ENCODE data around the gene ACOXL. TPM values are rescaled to one million over a fixed set of nuclear protein-coding genes. Genes with fewer than 3 reads are reported as not detected.

The ACOXL gene
- total and polyA plus RNA-seq, 4 donors: 4.4 to 32.8 (median 12.2) TPM

GRCh38 chr2:111024496-111024895 is 292.1 kb downstream of the ACOXL start:
- no peak for TF ChIP-seq CTCF (IDR thresholded peaks at IDR 0.05; ENCODE audit: control extremely low read depth, extremely low read depth)
- Histone ChIP-seq H3K9me3 (ENCODE audit: control insufficient read depth in 4 of 4, insufficient read depth in 3 of 4, low read length in 3 of 4) (peaks cover 0 to 2% (median 0%) of the 10 kb centered on the region in 4 donors), H3K4me3 (no peak overlapping the region), H3K36me3 (ENCODE audit: control insufficient read depth in 4 of 4, insufficient read depth in 4 of 4, low read length in 4 of 4) (no peaks in the 10 kb centered on the region), H3K27ac (ENCODE audit: low read depth in 1 of 2, low read length in 1 of 2) (no peak overlapping the region), H3K4me1 (ENCODE audit: control insufficient read depth in 5 of 5, insufficient read depth in 5 of 5, low read length in 5 of 5) (peaks cover 0 to 12% (median 3%) of the 10 kb centered on the region in 5 donors), H3K9ac (ENCODE audit: insufficient read depth in 1 of 2, low read length in 2 of 2) (no peak overlapping the region), H3K27me3 (ENCODE audit: control insufficient read depth in 3 of 3, insufficient read depth in 3 of 3, low read length in 2 of 3) (no peaks in the 10 kb centered on the region)
- 93 to 94% methylated on average over 4 of the region's 4 CpGs for WGBS, 2 donors
- ATAC-seq (ENCODE audit: insufficient read depth, low FRiP score) (no peak), DNase-seq (no peak)

- no peak for ATAC-seq (ENCODE audit: insufficient read depth, low FRiP score)
- no peaks in the 10 kb centered on the region for H3K27me3 ChIP-seq (ENCODE audit: control insufficient read depth in 3 of 3, insufficient read depth in 3 of 3, low read length in 2 of 3)
- TF ChIP-seq CTCF (IDR thresholded peaks at IDR 0.05; ENCODE audit: control extremely low read depth, extremely low read depth): no peak
- no peak overlapping the region for H3K27ac ChIP-seq (ENCODE audit: low read depth in 1 of 2, low read length in 1 of 2)
- peaks cover 0 to 2% (median 0%) of the 10 kb centered on the region in 4 donors for H3K9me3 ChIP-seq (ENCODE audit: control insufficient read depth in 4 of 4, insufficient read depth in 3 of 4, low read length in 3 of 4)
- H3K9ac ChIP-seq (ENCODE audit: insufficient read depth in 1 of 2, low read length in 2 of 2): no peak overlapping the region
- H3K4me3 ChIP-seq: no peak overlapping the region
- DNase-seq: no peak
- 65 to 76% methylated on average over 4 of the region's 4 CpGs for WGBS, 2 donors
- no peaks in the 10 kb centered on the region for H3K36me3 ChIP-seq (ENCODE audit: control insufficient read depth in 4 of 4, insufficient read depth in 4 of 4, low read length in 4 of 4)
- H3K4me1 ChIP-seq (ENCODE audit: control insufficient read depth in 5 of 5, insufficient read depth in 5 of 5, low read length in 5 of 5): peaks cover 0 to 20% (median 11%) of the 10 kb centered on the region in 5 donors
These were observed 292.9 kb downstream of the ACOXL start for GRCh38 chr2:111025288-111025687.

- DNase-seq: no peak
- Histone ChIP-seq H3K9me3 (ENCODE audit: control insufficient read depth in 4 of 4, insufficient read depth in 3 of 4, low read length in 3 of 4) (peaks cover 0 to 4% (median 0%) of the 10 kb centered on the region in 4 donors), H3K4me3 (no peak overlapping the region), H3K4me1 (ENCODE audit: control insufficient read depth in 5 of 5, insufficient read depth in 5 of 5, low read length in 5 of 5) (peaks cover 0 to 54% (median 34%) of the 10 kb centered on the region in 5 donors), H3K27me3 (ENCODE audit: control insufficient read depth in 3 of 3, insufficient read depth in 3 of 3, low read length in 2 of 3) (no peaks in the 10 kb centered on the region), H3K27ac (ENCODE audit: low read depth in 1 of 2, low read length in 1 of 2) (no peak overlapping the region), H3K9ac (ENCODE audit: insufficient read depth in 1 of 2, low read length in 2 of 2) (no peak overlapping the region), H3K36me3 (ENCODE audit: control insufficient read depth in 4 of 4, insufficient read depth in 4 of 4, low read length in 4 of 4) (no peaks in the 10 kb centered on the region)
- TF ChIP-seq CTCF (IDR thresholded peaks at IDR 0.05; ENCODE audit: control extremely low read depth, extremely low read depth): no peak
- no peak for ATAC-seq (ENCODE audit: insufficient read depth, low FRiP score)
These were observed 296.3 kb downstream of the ACOXL start for GRCh38 chr2:111028720-111029119.

All from lung (tissue), 12 donors.